Measurements from ENCODE around the gene MLH3.
"Not testable (repeated sequence)": the region's sequence is repeated elsewhere in the genome, so short reads cannot be mapped to it uniquely, and the experiment has no call there.

MLH3 gene

DNA sequence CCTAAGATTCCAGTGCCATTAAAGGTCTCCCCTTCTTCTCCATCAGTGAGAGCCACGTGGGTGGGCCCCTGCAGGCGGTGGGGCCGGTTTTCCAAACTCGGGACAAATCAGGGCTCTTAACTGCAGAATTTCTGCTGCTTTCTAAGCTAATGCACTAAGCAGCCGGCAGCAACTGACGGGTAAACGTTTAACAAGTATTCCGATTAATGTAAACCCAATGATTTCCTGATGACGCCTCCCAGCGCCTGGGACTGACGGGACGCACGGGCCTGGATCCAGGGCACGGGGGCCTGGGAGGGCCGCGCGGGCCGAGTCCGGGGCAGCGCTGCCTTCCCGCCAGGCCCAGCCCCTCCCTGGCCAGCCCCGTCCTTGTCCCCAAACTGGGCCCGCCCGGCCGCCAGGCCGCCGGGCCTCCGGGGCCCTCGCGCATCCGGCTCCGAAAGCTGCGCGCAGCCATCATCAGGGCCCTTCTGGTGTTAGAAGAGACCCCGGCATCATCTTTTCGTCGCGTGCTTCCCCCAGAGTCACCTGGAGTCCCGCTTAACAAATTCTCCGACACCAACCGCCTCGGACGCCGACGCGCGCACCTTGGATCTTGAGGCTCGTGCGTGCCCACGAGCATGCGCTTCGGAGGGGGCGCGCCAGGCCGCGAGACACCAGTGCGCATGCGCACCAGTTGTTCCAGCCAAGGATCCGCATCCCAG is at the start of gene MLH3:
MLH3 (minus strand) TSS at position 616 of the 704 bp plus-strand sequence. CDS start 1,812 bp downstream, outside the sequence.
- in situ Hi-C loops (cut with MboI; ENCODE audit: low sequenced_read_pairs) = no loop called here

- in situ Hi-C loops (cut with MboI; ENCODE audit: low sequenced_read_pairs) = no loop called here
Measured at GRCh38 chr14:75098682-75099081, 47.4 kb upstream of the MLH3 start.

- in situ Hi-C loops (cut with MboI; ENCODE audit: low sequenced_read_pairs) = no loop called here
Measured at GRCh38 chr14:75098212-75098611, 46.9 kb upstream of the MLH3 start.

DNA sequence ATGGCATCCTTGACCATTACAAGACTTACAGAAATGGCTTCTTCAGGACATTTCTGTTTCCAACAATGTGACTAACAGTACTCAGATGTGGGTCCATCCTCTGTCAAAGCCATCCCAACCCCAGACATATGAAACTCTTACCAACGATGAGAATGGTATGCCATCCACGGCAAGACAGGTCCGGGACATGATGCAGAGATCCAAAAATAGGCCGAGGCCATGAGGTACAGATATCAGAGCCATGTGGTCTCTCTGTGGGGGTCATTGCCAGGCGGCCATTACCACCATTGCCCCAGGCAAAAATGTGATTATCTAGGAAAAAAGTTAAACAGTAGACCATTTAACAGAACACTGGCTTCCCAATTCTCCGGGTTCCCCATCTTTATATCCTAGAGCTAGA is 45.7 kb upstream of the MLH3 start:
- in situ Hi-C loops (cut with MboI; ENCODE audit: low sequenced_read_pairs) = no loop called here

DNA sequence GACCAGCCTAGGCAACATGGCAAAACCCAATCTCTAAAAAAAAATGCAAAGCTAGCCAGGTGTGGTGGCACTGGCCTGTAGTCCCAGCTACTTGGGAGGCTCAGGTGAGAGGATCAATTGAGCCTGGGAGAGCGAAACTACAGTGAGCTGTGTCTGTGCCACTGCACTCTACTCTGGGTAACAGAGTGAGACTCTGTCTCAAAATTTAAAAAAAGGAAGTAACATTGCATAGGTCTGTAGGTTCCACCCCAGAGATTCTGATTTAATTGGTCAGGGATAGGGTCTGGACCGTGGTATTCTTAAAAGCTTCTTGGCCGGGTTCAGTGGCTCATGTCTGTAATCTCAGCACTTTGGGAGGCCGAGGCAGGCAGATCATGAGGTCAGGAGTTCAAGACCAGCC is 44.4 kb upstream of the MLH3 start:
- in situ Hi-C loops (cut with MboI; ENCODE audit: low sequenced_read_pairs) = no loop called here

DNA sequence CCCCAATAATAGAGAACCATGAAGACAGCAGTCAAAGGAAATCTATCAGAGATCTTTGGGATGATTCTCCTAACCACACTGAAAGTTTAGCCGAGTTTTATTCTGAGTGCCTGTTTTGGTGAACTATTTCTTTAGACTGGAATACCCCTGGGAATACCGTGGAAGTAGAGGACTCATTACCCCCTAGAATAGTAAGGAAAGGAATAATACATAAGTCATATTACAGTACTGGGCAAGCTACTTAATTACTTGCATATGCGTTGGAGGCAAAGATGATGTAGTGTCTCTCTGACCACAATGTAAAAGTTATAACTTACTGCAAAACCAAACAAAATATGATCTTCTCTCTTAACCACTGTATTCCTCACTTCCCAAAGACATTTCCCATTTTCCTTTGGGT is 43.6 kb upstream of the MLH3 start:
- in situ Hi-C loops (cut with MboI; ENCODE audit: low sequenced_read_pairs) = no loop called here

DNA sequence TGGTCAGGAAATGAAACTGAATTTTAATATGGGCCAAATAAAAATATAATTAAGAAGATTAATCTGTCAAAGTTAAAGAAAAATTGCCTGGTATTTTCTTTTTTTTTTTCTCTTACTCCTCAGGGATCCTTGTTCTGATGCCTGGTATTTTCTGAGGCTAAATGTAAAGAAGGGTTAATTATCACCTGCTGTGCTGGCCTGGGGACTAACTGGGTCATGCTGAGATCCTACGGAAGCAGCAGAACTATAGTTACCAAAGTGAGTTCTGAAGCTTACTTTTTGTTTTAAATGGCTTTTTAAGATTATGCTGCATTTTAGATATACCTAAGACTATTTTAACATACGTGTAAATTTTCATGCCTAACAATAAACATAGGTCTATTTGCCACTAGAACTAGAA is 41.4 kb upstream of the MLH3 start:
- in situ Hi-C loops (cut with MboI; ENCODE audit: low sequenced_read_pairs) = no loop called here

DNA sequence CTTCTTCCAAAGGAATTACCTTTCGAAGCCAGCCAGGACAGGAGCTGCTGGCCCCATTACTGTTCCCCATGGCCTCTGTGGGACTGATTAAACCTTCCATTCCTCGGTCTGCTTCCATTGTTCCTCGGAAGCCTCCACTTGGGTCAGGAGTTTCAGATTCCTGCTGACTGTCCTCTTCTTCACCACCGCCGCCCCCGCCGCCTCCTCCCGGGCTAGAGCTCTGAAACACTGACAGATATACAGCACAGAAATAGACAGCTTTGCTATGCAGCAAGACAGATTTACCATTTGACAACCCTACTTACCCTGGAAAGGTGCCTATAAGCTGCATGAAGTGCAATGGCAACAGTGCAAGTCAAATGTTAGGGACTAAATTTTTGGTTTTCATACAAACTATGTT is 40.0 kb upstream of the MLH3 start:
- in situ Hi-C loops (cut with MboI; ENCODE audit: low sequenced_read_pairs) = no loop called here

GRCh38 chr14:75090353-75090752 is 39.1 kb upstream of the MLH3 start:
- in situ Hi-C loops (cut with MboI; ENCODE audit: low sequenced_read_pairs) = no loop called here

DNA sequence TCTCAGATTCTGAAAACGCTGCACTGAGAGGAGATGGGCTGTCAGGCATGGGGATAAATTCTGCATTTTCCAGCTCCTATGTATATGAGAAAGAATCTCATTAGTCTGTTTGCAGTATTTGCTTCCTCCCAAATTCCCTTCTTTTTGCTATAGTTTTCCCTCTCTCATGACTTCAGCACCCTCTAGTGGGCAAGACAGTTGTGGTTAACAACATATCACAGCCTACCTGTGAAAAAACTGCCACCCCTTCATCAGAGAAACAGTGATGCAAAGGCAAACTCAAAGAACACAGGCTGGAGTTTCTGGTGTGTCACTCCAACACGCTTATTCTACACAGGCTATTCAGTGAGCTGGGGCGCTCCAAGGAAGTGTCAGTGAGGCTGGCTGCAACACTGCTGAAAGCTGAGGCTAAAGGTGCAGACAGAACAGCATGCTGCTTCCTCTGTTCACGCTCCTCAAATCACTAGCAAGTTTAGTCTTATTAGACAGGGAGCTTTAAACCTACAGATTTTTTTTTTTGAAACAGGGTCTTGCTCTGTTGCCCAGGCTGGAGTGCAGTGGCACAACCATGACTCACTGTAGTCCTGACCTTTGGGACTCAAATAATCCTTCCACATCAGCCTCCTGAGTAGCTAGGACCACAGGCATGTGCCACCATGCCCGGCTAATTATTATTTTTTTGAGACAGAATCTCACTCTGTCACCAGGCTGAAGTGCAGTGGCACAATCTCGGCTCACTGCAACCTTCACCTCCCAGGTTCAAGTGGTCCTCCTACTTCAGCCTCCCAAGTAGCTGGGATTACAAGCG is 37.5 kb upstream of the MLH3 start:
- in situ Hi-C loops (cut with MboI; ENCODE audit: low sequenced_read_pairs) = no loop called here

DNA sequence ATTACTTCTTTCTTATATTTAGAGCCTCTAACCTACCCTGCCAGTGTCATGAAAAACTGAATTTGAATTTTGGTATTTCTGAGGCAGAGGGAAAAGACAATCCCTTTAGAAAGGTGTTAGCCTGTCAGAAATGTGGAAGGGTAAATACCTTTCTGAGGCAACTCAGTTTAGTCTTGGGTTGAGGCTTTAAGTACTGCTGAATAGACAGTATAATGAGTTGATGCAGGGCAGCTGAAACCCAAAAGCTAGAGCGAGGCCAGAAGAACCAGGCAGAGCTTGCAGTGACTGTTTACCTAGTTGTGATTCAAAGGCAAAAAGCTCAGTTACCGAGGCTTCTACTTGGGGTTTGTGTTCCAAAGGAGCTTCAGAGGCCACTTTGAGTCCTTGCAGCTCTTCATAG is 36.9 kb upstream of the MLH3 start:
- in situ Hi-C loops (cut with MboI; ENCODE audit: low sequenced_read_pairs) = no loop called here

GRCh38 chr14:75084513-75084912 is 33.2 kb upstream of the MLH3 start:
- in situ Hi-C loops (cut with MboI; ENCODE audit: low sequenced_read_pairs) = no loop called here

DNA sequence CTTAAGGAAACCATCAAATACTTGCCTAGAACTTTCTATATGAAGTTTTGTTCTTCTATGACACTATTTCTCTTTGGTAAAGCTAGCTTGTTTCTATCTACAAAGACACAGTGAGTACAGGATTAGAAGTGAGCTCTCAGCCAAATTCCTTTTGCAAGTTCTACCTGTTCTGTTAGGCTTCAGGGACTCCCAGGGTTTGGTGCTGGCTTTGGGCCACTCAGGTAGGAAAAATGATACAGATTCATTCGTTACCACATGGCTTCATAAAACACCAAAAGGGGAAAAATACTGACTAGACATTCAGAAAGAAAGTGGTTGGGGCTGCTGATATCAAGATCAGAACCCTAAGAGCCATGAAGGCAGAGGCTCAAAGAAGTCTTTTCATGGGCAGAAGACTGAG is 32.0 kb upstream of the MLH3 start:
- in situ Hi-C loops (cut with MboI; ENCODE audit: low sequenced_read_pairs) = no loop called here

GRCh38 chr14:75081660-75082229 is 30.5 kb upstream of the MLH3 start:
- in situ Hi-C loops (cut with MboI; ENCODE audit: low sequenced_read_pairs) = no loop called here

- in situ Hi-C loops (cut with MboI; ENCODE audit: low sequenced_read_pairs) = no loop called here
Measured at GRCh38 chr14:75079521-75079920, 28.3 kb upstream of the MLH3 start.

DNA sequence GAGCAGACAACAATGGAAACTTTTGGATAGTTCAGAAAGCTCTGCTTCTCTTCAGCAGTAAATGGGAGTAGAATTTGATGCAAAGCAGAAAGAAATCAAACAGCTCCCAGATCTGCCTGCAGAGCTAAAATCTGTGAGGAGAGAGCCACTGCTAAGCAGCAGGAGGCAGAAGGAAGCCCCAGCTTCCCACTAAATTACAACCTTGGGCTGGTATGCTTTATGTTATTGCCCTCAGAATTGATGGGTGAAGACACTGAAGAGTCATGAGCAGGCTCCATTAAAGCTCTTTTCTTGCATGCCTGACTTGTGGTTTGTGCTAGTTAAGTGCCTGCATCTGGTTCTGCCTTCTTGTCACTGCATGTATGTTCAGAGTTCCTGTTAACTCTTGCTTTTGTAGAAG is 26.5 kb upstream of the MLH3 start:
- in situ Hi-C loops (cut with MboI; ENCODE audit: low sequenced_read_pairs) = no loop called here

- in situ Hi-C loops (cut with MboI; ENCODE audit: low sequenced_read_pairs) = no loop called here
Measured at GRCh38 chr14:75070383-75070782, 19.1 kb upstream of the MLH3 start.

DNA sequence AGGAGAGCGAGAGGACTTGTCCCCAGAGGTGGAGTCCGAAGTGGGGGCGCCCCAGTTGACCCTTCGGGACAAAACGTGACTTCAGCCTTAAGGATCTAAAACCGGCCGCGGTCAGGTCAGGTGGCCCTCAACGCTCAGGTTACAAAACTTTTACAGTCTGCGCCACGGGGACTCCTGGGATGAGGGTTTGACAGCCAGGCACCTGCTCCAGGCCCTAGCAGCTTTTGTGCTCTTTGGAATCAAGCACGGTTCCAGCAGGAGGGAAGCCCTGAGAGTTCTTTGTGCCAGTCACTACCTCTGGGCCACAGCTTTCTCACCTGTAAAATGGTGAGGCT is 18.5 kb upstream of the MLH3 start:
- in situ Hi-C loops (cut with MboI; ENCODE audit: low sequenced_read_pairs) = no loop called here

DNA sequence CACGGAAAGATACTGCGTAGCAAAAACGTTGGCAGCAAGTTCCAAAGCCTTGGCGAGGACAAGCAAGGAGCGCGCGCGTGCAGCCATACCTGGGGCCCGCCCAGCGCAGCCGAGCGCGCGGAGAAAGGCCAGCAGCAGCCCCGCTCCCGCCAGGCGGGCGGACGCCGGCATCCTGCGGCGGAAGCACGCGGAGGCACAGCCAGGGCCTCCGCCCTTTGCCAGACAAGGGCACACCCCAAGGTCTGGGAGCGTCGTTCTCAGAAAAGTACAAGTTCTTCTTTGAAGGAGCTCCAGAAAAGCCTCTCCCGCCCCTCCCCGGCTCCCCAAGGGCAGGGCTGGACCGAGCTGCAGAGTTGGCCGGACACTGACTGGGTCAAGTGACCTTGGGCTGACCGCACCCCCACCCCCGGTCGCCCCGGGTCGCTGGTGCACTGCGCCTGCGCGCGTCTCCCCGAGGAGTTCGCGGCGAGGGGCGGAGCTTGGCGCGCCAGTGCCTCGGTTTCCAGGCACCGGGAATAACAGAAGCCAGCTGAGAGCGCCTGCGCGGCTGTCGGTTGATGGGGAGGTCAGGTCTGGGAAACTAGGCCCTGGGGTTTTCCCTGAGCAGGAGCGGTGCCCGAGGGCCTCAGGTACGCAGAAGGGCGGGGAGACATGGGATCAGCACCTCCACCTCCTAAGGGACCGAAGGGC is 18.0 kb upstream of the MLH3 start, which contains the start of gene ZC2HC1C:
ZC2HC1C (plus strand) TSS at position 521 of the 690 bp plus-strand sequence. CDS start 933 bp downstream, outside the sequence.
- in situ Hi-C loops (cut with MboI; ENCODE audit: low sequenced_read_pairs) = no loop called here

DNA sequence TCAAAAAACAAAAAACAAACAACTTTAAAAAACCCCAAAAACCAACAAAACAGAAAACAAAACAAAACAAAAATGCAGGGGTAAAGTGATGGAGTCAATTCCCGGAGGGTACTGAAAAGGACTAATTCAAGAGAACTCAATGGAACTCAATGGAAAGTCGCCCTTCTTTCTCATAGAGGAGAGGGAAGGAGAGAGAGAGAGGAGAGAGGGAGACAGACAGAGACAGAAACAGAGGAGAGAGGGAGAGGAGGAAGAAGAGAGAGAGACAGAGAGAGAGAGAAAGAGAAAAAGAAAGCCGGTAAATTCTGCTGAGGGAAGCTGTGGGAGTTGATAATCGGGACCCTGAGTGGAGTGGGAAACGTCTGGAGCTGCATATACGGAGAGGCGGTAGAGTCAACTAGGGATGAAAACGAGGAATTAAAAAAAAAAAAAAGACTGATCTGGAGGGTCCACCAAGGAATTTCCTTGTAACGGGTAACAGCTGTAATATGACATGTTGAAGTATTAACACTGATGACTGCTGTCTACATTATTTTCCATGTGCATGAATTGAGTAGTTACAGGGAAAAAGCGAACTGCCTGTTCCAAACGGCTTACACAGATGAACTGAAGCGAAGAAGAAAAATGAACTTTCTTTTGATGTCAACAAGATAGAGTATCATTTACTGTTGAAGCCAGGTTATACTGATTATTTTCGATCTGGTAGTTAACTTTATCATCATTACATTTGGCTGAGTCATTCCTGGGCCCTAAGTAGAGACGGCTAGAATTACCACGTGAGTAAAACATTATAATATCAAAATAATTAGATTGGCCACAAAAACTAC is 17.2 kb upstream of the MLH3 start:
- in situ Hi-C loops (cut with MboI; ENCODE audit: low sequenced_read_pairs) = no loop called here

DNA sequence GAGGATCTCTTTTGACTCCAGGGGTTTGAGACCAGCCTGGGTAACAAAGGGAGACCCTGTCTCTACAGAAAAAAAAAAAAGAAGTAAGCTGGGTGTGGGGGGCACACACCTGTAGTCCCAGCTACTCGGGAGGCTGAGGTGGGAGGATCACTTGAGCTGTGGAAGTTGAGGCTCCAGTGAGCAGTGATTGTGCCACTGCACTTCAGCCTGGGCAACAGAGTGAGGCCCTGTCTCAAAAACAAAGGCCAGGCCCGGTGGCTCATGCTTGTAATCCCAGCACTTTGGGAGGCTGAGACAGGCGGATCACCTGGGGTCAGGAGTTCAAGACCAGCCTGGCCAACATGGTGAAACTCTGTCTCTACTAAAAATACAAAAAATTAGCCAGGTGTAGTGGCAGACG is 16.5 kb upstream of the MLH3 start:
- in situ Hi-C loops (cut with MboI; ENCODE audit: low sequenced_read_pairs) = not testable (repeated sequence)

Data from hTERT RPE-1 (cell line).